Endothelial cell of umbilical vein (primary cell): Measurements from ENCODE around the gene PRRC2B. TPM values are rescaled to one million over a fixed set of nuclear protein-coding genes. Genes with fewer than 3 reads are reported as not detected.

Source experiments
- BruUV-seq: library from RNA; stranded (reverse); fragments of 400-500 nt; replicated peaks from 2 replicates; lab custom pipeline; 2021; lab: Mats Ljungman, UMichigan
- CTCF ChIA-PET: fragments of 300-600, 350-600 bp; sonication (Branson Sonifier 250); formaldehyde crosslinking; loops from one replicate; lab custom pipeline; 2021; ENCODE audit warnings: antibody characterized with exemption, inconsistent platforms; lab: Charles Lee
- POLR2A ChIA-PET: fragments of 300-600, 350-600 bp; sonication (Branson Sonifier 250); formaldehyde crosslinking; loops from one replicate; lab custom pipeline; 2021; ENCODE audit warnings: antibody characterized with exemption, inconsistent platforms; lab: Charles Lee
- DNase-seq: peaks from one replicate; pipeline ENCODE4 v3.0.0-alpha.2; 2011; ENCODE audit warnings: low read depth, low spot score
- FAIRE-seq: peaks from 2 replicates; lab custom pipeline; 2011; peaks lifted over from hg19 to GRCh38; lab: Jason Lieb, UNC
- H2AFZ ChIP-seq: 2 replicates; pipeline ENCODE4 v1.6.0; 2012; ENCODE audit warnings: low read depth, low read length, control low read depth, inconsistent platforms
- H3K27ac ChIP-seq: 2 replicates; pipeline ENCODE4 v1.5.1; 2011; ENCODE audit warnings: low read depth, mild to moderate bottlenecking, control low read depth, low read length, moderate library complexity; ENCODE audit not compliant: insufficient read depth
- H3K27me3 ChIP-seq, 2 experiments: 2 replicates each; pipeline versions ENCODE4 v1.6.0 to v1.6.1; 2011; ENCODE audit warnings: low read length in 2 of 2, mixed read lengths in 1 of 2; ENCODE audit not compliant: control insufficient read depth in 2 of 2, insufficient read depth in 2 of 2
- H3K36me3 ChIP-seq, 2 experiments: 2 replicates in 1 of 2; 3 replicates in 1 of 2; pipeline ENCODE4 v1.5.1; 2011; ENCODE audit warnings: low read length in 2 of 2, mild to moderate bottlenecking in 1 of 2, moderate library complexity in 1 of 2; ENCODE audit not compliant: control insufficient read depth in 2 of 2, insufficient read depth in 2 of 2; ENCODE audit errors: extremely low read depth in 1 of 2
- H3K4me1 ChIP-seq: 3 replicates; pipeline ENCODE4 v1.5.1; 2011; ENCODE audit warnings: mild to moderate bottlenecking, low read length; ENCODE audit not compliant: control insufficient read depth, insufficient read depth; ENCODE audit errors: extremely low read depth
- H3K4me2 ChIP-seq: 2 replicates; pipeline ENCODE4 v1.6.1; 2011; ENCODE audit warnings: low read length, control low read depth, mixed read lengths; ENCODE audit not compliant: insufficient read depth
- H3K4me3 ChIP-seq, 3 experiments: fragments of 200-600 bp in 1 of 3; sonication (generic), shearing (Covaris generic) in 1 of 3; replicated peaks in 1 of 3; 2 replicates each; pipeline ENCODE4 v1.5.1; 2011 to 2016; ENCODE audit warnings: control low read depth in 3 of 3, low read length in 3 of 3, mild to moderate bottlenecking in 2 of 3, inconsistent platforms in 1 of 3, low read depth in 1 of 3, moderate library complexity in 1 of 3; ENCODE audit not compliant: insufficient read depth in 1 of 3
- H3K79me2 ChIP-seq: 2 replicates; pipeline ENCODE4 v1.6.0; 2012; ENCODE audit warnings: low read length, inconsistent platforms; ENCODE audit not compliant: control insufficient read depth, insufficient read depth
- H3K9ac ChIP-seq: replicated peaks from 2 replicates; pipeline ENCODE3; 2011; ENCODE audit warnings: low read length, control low read depth; ENCODE audit not compliant: insufficient read depth; ENCODE audit errors: extremely low read depth
- H3K9me1 ChIP-seq: replicated peaks from 3 replicates; pipeline ENCODE4 v1.6.0; 2011; ENCODE audit warnings: mild to moderate bottlenecking, low read length; ENCODE audit not compliant: control insufficient read depth, insufficient read depth; ENCODE audit errors: extremely low read depth
- H3K9me3 ChIP-seq: replicated peaks from 2 replicates; pipeline ENCODE4 v1.5.1; 2012; ENCODE audit warnings: low read length, inconsistent platforms; ENCODE audit not compliant: control insufficient read depth, insufficient read depth
- H4K20me1 ChIP-seq: replicated peaks from 2 replicates; pipeline ENCODE3; 2011; ENCODE audit warnings: mild to moderate bottlenecking, low read length; ENCODE audit not compliant: control insufficient read depth, insufficient read depth; ENCODE audit errors: extremely low read depth
- EZH2 ChIP-seq: IDR thresholded peaks from 2 replicates; pipeline ENCODE4 v1.6.1; 2012; ENCODE audit warnings: borderline replicate concordance, low read depth, mild to moderate bottlenecking, moderate library complexity, low read length, inconsistent platforms; ENCODE audit not compliant: severe bottlenecking
- FOS ChIP-seq: IDR thresholded peaks from 2 replicates; pipeline ENCODE4 v1.6.1; 2011; ENCODE audit warnings: mild to moderate bottlenecking, low read length, moderate library complexity, borderline replicate concordance; ENCODE audit not compliant: insufficient read depth
- GATA2 ChIP-seq: IDR thresholded peaks from 2 replicates; pipeline ENCODE4 v1.7.0; 2011; ENCODE audit warnings: low read depth, mild to moderate bottlenecking, moderate library complexity, mixed read lengths, low read length; ENCODE audit not compliant: insufficient read length, insufficient read depth
- JUN ChIP-seq: IDR thresholded peaks from 2 replicates; pipeline ENCODE4 v1.6.1; 2011; ENCODE audit warnings: borderline replicate concordance, low read depth; ENCODE audit not compliant: insufficient read length, insufficient read depth
- MAX ChIP-seq: IDR thresholded peaks from 2 replicates; pipeline ENCODE4 v1.6.1; 2011; ENCODE audit not compliant: insufficient read depth, insufficient read length
- MYC ChIP-seq: IDR thresholded peaks from one replicate; pipeline ENCODE4 v1.6.1; 2011; ENCODE audit warnings: mild to moderate bottlenecking, low read depth, low read length
- POLR2A ChIP-seq: IDR thresholded peaks from 2 replicates; pipeline ENCODE4 v1.6.1; 2012; ENCODE audit warnings: low read depth, mild to moderate bottlenecking, control low read depth, low read length
- POLR2AphosphoS5 ChIP-seq: IDR thresholded peaks from 2 replicates; pipeline ENCODE4 v1.6.1; 2012; ENCODE audit warnings: low read depth, mild to moderate bottlenecking, control low read depth, low read length, moderate library complexity; ENCODE audit not compliant: insufficient read depth
- dilution Hi-C: fragments of 300-500 bp; cut with MboI; formaldehyde crosslinking; loops from one replicate; pipeline ENCODE4 v1.15.0; 2019; ENCODE audit warnings: low sequenced_read_pairs; ENCODE audit not compliant: extremely low pct_ligation_motif_present
- intact Hi-C: fragments of 100-400 bp; cut with micrococcal nuclease; formaldehyde crosslinking; loops from one replicate; pipeline ENCODE4 v1.10.0; 2022
- polyA plus RNA-seq, 4 experiments: library from polyadenylated mRNA; depleted of rRNA in 3 of 4; stranded (reverse) in 3 of 4; unstranded in 1 of 4; fragments of >200 nt; gene quantifications; 2 replicates each; pipeline versions ENCODE4 v1.2.1 to v1.2.3, GENCODE V29; 2011 to 2012; ENCODE audit warnings: missing spikeins in 1 of 4
- total RNA-seq: library from RNA; stranded (reverse); gene quantifications from 2 replicates; pipeline ENCODE4 v1.2.3, GENCODE V29; 2021
- TF ChIP-seq, protein P1 (sequence below), 2 donors: IDR thresholded peaks; 1 replicate in 1 of 2; 2 replicates in 1 of 2; pipeline ENCODE4 v1.5.1; 2011; ENCODE audit warnings: low read length in 2 of 2, mild to moderate bottlenecking in 2 of 2, moderate library complexity in 2 of 2, control low read depth in 1 of 2, inconsistent platforms in 1 of 2, low read depth in 1 of 2; ENCODE audit not compliant: insufficient read depth in 1 of 2; ENCODE audit errors: extremely low read depth in 1 of 2

PRRC2B gene
- total and polyA plus RNA-seq, 2 donors (not counting 3 experiments of a cell fraction or from before 2014, with no cell fraction given) = 35.6 to 256 TPM

- H3K9ac ChIP-seq = no peak overlapping the region
- ChIA-PET POLR2A (interaction anchor here (0.6 kb wide), 1 partner anchor 392 kb away, joined by 3 read pairs; no protein-coding TSS in a partner anchor), CTCF (interaction anchor here (0.8 to 2.5 kb wide), 33 partner anchors 8 to 402 kb away, joined by 3 to 35 read pairs (median 6); partner anchors contain the start of genes POMT1 and PRRT1B)
- no peaks in the 10 kb centered on the region for H3K9me1 ChIP-seq
- H3K4me1 ChIP-seq = peaks cover 2% of the 10 kb centered on the region
- dilution Hi-C loops (no loop called here), intact Hi-C loops (no loop called here)
- no peak overlapping the region for H3K27ac ChIP-seq
- no peak overlapping the region for H3K4me3 ChIP-seq
- H3K4me2 ChIP-seq = no peak overlapping the region
- no peak for DNase-seq
- TF ChIP-seq, protein P1, sequence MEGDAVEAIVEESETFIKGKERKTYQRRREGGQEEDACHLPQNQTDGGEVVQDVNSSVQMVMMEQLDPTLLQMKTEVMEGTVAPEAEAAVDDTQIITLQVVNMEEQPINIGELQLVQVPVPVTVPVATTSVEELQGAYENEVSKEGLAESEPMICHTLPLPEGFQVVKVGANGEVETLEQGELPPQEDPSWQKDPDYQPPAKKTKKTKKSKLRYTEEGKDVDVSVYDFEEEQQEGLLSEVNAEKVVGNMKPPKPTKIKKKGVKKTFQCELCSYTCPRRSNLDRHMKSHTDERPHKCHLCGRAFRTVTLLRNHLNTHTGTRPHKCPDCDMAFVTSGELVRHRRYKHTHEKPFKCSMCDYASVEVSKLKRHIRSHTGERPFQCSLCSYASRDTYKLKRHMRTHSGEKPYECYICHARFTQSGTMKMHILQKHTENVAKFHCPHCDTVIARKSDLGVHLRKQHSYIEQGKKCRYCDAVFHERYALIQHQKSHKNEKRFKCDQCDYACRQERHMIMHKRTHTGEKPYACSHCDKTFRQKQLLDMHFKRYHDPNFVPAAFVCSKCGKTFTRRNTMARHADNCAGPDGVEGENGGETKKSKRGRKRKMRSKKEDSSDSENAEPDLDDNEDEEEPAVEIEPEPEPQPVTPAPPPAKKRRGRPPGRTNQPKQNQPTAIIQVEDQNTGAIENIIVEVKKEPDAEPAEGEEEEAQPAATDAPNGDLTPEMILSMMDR (IDR thresholded peaks at IDR 0.05; ENCODE audit: extremely low read depth in 1 of 2, insufficient read depth in 1 of 2, low read depth in 1 of 2, low read length in 2 of 2) = no peak
- TF ChIP-seq POLR2AphosphoS5 (no peak), EZH2 (no peak), POLR2A (no peak), MAX (no peak), JUN (no peak), FOS (no peak), GATA2 (no peak), MYC (no peak)
- BruUV-seq = no TSS peak
- H3K9me3 ChIP-seq = no peaks in the 10 kb centered on the region
- H3K79me2 ChIP-seq = no peaks in the 10 kb centered on the region
- no peaks in the 10 kb centered on the region for H3K27me3 ChIP-seq
- no peaks in the 10 kb centered on the region for H4K20me1 ChIP-seq
- FAIRE-seq = no peak
- no peaks in the 10 kb centered on the region for H3K36me3 ChIP-seq
- H2AFZ ChIP-seq = no peak overlapping the region
These were observed 45.0 kb upstream of the PRRC2B start for GRCh38 chr9:131348631-131349521.
